ENCODE data around the gene PILRA.
"Not testable (repeated sequence)": the region's sequence is repeated elsewhere in the genome, so short reads cannot be mapped to it uniquely, and the experiment has no call there.

The PILRA gene

GRCh38 chr7:100352230-100352781 lies 21.0 kb upstream of the PILRA start:
- not testable (repeated sequence) for H3K9me3 Mint-ChIP-seq, H3K27ac Mint-ChIP-seq, H3K4me3 Mint-ChIP-seq, H3K27me3 Mint-ChIP-seq
- H3K36me3 Mint-ChIP-seq (ENCODE audit: low read depth) = peaks cover 58% of the 10 kb centered on the region
- H3K4me1 Mint-ChIP-seq (ENCODE audit: low read depth) = peaks cover 43% of the 10 kb centered on the region

DNA sequence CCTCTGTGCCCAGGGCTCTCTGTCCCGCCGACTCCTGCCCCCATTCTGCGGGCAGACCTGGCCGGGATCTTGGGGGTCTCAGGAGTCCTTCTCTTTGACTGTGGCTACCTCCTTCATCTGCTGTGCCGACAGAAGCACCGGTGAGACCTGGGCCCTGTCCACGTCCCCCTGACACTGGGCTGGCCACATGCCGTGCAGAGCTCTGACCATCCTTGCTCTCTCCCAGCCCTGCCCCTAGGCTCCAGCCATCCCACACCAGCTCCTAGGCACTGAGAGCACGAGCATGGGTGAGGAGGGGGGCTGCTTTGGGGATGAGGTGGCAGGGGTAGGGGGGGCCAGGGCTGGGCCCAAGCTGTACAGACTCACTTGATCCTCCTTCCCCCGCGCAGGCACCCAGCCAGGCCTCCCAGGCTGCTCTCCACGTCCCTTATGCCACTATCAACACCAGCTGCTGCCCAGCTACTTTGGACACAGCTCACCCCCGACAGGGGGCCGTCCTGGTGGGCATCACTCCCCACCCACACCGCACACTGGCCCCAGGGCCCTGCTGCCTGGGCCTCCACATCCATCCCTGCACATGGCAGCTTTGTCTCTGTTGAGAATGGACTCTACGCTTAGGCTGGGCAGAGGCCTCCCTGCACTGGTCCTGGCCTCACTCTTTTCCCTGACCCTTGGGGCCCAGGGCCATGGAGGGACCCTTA lies 20.2 kb upstream of the PILRA start:
- H3K4me3 Mint-ChIP-seq = peak overlapping the region; percentile 17

DNA sequence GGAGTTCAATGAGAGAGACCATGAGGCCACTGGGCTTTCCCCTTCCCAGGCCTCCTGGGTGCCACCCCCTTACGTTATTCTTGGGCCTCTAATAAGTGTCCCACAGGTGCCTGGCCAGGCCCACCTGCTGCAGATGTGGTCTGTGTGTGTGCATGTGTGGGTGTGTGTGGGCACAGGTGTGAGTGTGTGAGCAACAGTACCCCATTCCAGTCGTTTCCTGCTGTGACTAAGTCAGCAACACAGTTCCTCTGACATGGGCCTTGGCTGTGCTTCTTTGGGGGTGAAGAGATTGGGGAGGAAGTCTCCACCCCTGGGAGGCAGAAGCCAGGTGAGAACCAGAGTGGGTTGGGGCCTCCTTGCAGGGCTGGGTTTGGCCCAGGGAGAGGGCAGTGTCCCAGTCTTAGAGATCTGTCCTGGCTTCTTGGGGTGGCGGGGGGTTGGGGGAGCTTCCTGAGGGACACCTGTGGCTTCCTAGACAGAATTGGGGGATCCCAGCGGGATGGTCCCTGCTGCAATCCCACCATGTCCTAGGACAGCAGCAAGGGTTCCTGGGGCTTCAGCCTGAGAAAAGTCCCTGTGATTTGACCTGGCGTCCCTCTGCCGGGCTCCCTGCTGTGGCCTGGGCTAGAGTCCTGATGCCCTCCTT lies 19.5 kb upstream of the PILRA start:
- H3K27me3 Mint-ChIP-seq = no peaks in the 10 kb centered on the region

More for the DNA sequence above, 20.2 kb upstream of the PILRA start:
- peak overlapping the region; percentile 83 for H3K27ac Mint-ChIP-seq
- H3K36me3 Mint-ChIP-seq (ENCODE audit: low read depth) = peaks cover 57% of the 10 kb centered on the region
- H3K4me1 Mint-ChIP-seq (ENCODE audit: low read depth) = peaks cover 41% of the 10 kb centered on the region
- H3K9me3 Mint-ChIP-seq = no peaks in the 10 kb centered on the region
- H3K27me3 Mint-ChIP-seq = no peaks in the 10 kb centered on the region

GRCh38 chr7:100356416-100357068 lies 16.7 kb upstream of the PILRA start:
- Mint-ChIP-seq H3K27me3 (no peaks in the 10 kb centered on the region), H3K9me3 (no peaks in the 10 kb centered on the region), H3K36me3 (ENCODE audit: low read depth) (peaks cover 55% of the 10 kb centered on the region), H3K27ac (peak overlapping the region; percentile 26), H3K4me1 (ENCODE audit: low read depth) (peaks cover 26% of the 10 kb centered on the region), H3K4me3 (no peak overlapping the region)

More for the DNA sequence above, 19.5 kb upstream of the PILRA start:
- Mint-ChIP-seq H3K9me3 (no peaks in the 10 kb centered on the region), H3K4me1 (ENCODE audit: low read depth) (peaks cover 41% of the 10 kb centered on the region), H3K27ac (peak overlapping the region; percentile 83), H3K4me3 (peak overlapping the region; percentile 17), H3K36me3 (ENCODE audit: low read depth) (peaks cover 56% of the 10 kb centered on the region)

- Mint-ChIP-seq H3K4me3 (no peak overlapping the region), H3K27ac (peak overlapping the region; percentile 36), H3K4me1 (ENCODE audit: low read depth) (peaks cover 20% of the 10 kb centered on the region), H3K36me3 (ENCODE audit: low read depth) (peaks cover 60% of the 10 kb centered on the region), H3K27me3 (no peaks in the 10 kb centered on the region), H3K9me3 (no peaks in the 10 kb centered on the region)
Observed at GRCh38 chr7:100357131-100357561, 16.1 kb upstream of the PILRA start.

DNA sequence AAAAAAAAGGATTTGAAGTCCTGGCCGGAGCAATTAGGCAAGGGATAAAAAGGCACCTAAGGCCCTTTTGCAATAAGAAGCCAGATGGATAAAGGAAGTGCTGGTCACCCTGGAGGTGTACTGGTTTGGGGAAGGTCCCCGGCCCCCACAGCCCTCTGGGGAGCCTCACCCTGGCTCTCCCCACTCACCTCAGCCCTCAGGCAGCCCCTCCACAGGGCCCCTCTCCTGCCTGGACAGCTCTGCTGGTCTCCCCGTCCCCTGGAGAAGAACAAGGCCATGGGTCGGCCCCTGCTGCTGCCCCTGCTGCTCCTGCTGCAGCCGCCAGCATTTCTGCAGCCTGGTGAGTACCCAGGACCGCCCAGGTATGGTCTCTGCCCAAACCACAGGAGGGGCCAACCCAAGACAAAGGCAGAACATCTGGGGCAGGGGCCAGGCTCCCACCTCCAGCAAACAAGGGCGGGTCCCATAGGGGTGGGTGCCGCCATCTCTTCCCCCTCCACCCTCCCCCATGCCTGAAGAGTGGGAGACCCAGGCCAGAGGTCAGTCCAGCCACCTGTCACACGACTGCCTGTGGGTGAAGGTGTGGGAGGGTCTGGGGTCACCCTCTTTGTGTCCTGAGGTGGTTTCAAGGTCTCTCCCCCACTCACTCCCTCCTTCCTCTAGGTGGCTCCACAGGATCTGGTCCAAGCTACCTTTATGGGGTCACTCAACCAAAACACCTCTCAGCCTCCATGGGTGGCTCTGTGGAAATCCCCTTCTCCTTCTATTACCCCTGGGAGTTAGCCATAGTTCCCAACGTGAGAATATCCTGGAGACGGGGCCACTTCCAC lies 15.0 kb upstream of the PILRA start, which contains the start of gene PILRB:
PILRB (plus strand) TSS at position 91 of the 830 bp plus-strand sequence; CDS start at position 277, 186 bp downstream.
- no peaks in the 10 kb centered on the region for H3K9me3 Mint-ChIP-seq
- H3K27me3 Mint-ChIP-seq = no peaks in the 10 kb centered on the region
- H3K4me1 Mint-ChIP-seq (ENCODE audit: low read depth) = peaks cover 13% of the 10 kb centered on the region
- H3K4me3 Mint-ChIP-seq = no peak within 1 kb of the TSS
- peaks cover 67% of the 10 kb centered on the region for H3K36me3 Mint-ChIP-seq (ENCODE audit: low read depth)
- H3K27ac Mint-ChIP-seq = peak within 1 kb of the TSS; percentile 36

GRCh38 chr7:100358857-100359212 lies 14.5 kb upstream of the PILRA start:
- Mint-ChIP-seq H3K4me1 (ENCODE audit: low read depth) (peaks cover 10% of the 10 kb centered on the region), H3K27ac (no peak overlapping the region), H3K27me3 (no peaks in the 10 kb centered on the region), H3K36me3 (ENCODE audit: low read depth) (peaks cover 71% of the 10 kb centered on the region), H3K9me3 (no peaks in the 10 kb centered on the region), H3K4me3 (no peak overlapping the region)

DNA sequence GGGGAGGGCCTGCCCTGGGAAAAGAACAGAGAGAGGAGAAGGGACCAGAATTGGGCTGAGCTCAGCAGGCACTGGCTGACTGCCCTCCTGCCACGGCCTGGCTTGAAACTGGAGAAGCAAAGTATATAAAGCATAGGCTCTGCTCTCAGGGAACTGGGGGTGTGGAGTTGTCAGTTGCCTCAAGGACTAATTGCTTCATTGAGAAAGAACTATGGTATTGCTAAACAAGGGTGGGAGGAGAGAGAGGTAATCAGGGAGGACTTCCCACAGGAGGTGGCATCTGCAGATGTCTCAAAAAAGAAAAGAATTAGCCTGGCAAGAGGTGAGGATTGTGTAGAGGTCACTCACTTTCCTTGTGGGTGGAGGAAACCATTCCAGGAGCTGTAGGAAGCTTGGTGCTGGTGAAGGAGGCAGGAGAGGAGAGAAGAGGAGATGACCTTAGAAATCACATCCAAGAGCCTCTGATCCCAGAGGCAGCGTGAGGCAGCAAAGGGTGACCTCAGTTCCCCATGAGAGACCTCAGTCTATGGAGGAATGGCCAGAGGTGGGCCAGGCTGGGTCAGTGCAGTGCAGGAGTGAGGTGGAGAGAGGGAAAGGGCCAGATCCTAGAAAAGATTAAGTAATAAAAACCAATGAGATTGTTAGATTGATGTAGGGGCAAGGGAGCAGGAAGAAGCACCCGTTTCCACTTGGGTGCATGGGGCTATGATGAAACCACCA lies 13.0 kb upstream of the PILRA start:
- H3K4me3 Mint-ChIP-seq = no peak overlapping the region
- H3K27ac Mint-ChIP-seq = peak overlapping the region; percentile 2
- no peaks in the 10 kb centered on the region for H3K9me3 Mint-ChIP-seq
- peaks cover 75% of the 10 kb centered on the region for H3K36me3 Mint-ChIP-seq (ENCODE audit: low read depth)
- H3K4me1 Mint-ChIP-seq (ENCODE audit: low read depth) = peaks cover 17% of the 10 kb centered on the region
- no peaks in the 10 kb centered on the region for H3K27me3 Mint-ChIP-seq

DNA sequence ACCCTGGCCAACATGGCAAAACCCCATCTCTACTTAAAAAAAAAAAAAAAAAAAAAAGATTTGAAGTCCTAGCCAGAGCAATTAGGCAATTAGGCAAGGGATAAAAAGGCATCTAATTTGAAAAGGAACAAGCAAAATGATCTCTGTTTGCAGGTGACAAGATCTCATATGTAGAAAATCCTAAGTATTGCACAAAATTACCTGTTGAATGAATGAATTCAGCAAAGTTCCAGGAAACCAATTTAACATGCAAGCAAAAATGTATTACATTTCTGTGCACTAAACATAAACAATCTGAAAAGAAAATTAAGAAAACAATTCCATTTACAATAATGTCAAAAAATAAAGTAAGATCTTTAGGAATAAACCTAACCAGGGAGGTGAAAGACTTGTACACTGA lies 10.2 kb upstream of the PILRA start:
- peaks cover 80% of the 10 kb centered on the region for H3K36me3 Mint-ChIP-seq (ENCODE audit: low read depth)
- H3K4me1 Mint-ChIP-seq (ENCODE audit: low read depth) = peaks cover 45% of the 10 kb centered on the region
- no peaks in the 10 kb centered on the region for H3K9me3 Mint-ChIP-seq

DNA sequence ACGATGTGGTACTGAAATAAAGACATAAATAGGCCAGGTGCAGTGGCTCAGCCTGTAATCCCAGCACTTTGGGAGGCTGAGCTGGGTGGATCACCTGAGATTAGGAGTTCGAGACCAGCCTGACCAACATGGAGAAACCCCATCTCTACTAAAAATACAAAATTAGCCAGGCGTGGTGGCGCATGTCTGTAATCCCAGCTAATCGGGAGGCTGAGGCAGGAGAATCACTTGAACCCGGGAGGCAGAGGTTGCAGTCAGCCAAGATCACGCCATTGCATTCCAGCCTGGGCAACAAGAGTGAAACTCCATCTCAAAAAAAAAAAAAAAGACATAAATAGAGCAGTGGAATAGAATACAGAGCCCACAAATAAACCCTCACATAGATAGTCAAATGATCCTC lies 9.5 kb upstream of the PILRA start:
- H3K36me3 Mint-ChIP-seq (ENCODE audit: low read depth) = peaks cover 78% of the 10 kb centered on the region
- not testable (repeated sequence) for H3K9me3 Mint-ChIP-seq, H3K4me3 Mint-ChIP-seq, H3K27ac Mint-ChIP-seq, H3K27me3 Mint-ChIP-seq
- peaks cover 52% of the 10 kb centered on the region for H3K4me1 Mint-ChIP-seq (ENCODE audit: low read depth)

More for the DNA sequence above, 10.2 kb upstream of the PILRA start:
- H3K27ac Mint-ChIP-seq = no peak overlapping the region
- H3K27me3 Mint-ChIP-seq = no peaks in the 10 kb centered on the region
- H3K4me3 Mint-ChIP-seq = no peak overlapping the region

- H3K9me3 Mint-ChIP-seq = no peaks in the 10 kb centered on the region
- peaks cover 56% of the 10 kb centered on the region for H3K4me1 Mint-ChIP-seq (ENCODE audit: low read depth)
- no peak overlapping the region for H3K4me3 Mint-ChIP-seq
- H3K27ac Mint-ChIP-seq = peak overlapping the region; percentile 56
- peaks cover 72% of the 10 kb centered on the region for H3K36me3 Mint-ChIP-seq (ENCODE audit: low read depth)
- H3K27me3 Mint-ChIP-seq = no peaks in the 10 kb centered on the region
Observed at GRCh38 chr7:100364480-100364879, 8.8 kb upstream of the PILRA start.

DNA sequence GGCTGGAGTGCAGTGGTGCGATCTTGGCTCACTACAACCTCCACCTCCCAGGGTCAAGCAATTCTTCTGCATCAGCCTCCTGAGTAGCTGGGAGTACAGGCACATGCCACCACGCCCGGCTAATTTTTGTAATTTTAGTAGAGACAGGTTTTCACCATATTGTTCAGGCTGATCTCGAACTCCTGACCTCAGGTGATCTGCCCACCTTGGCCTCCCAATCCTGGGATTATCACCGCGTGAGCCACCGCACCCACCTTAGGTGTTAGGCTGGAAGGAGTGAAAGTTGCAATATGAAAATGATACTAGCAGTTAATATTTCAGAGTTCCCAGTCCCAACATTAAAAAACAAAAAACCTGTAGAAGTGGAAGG lies 7.3 kb upstream of the PILRA start:
- peak overlapping the region; percentile 68 for H3K27ac Mint-ChIP-seq
- peaks cover 60% of the 10 kb centered on the region for H3K36me3 Mint-ChIP-seq (ENCODE audit: low read depth)
- not testable (repeated sequence) for H3K9me3 Mint-ChIP-seq, H3K27me3 Mint-ChIP-seq
- H3K4me3 Mint-ChIP-seq = peak overlapping the region; percentile 22
- peaks cover 62% of the 10 kb centered on the region for H3K4me1 Mint-ChIP-seq (ENCODE audit: low read depth)

- Mint-ChIP-seq H3K27ac (peak overlapping the region; percentile 68), H3K9me3 (no peaks in the 10 kb centered on the region), H3K27me3 (no peaks in the 10 kb centered on the region), H3K36me3 (ENCODE audit: low read depth) (peaks cover 53% of the 10 kb centered on the region), H3K4me1 (ENCODE audit: low read depth) (peaks cover 69% of the 10 kb centered on the region), H3K4me3 (peak overlapping the region; percentile 22)
Observed at GRCh38 chr7:100366411-100367250, 6.7 kb upstream of the PILRA start.

All from stimulated activated naive CD8-positive, alpha-beta T cell treated with anti-CD3 and anti-CD28 coated beads, Interleukin-15, Interleukin-2, amounts not matched to agents 100 ng/mL and 50 ng/mL, for 24 hours (primary cell).